Measurements from ENCODE around the gene CASZ1. TPM values are rescaled to one million over a fixed set of nuclear protein-coding genes. Genes with fewer than 3 reads are reported as not detected.

CASZ1 gene
- total and polyA plus RNA-seq, 3 donors from 2014 or later, result 9.4 to 12.3 (median 10.3) TPM

- TF ChIP-seq POLR2A (IDR thresholded peaks at IDR 0.05), result no peak
- TF ChIP-seq CTCF (IDR thresholded peaks at IDR 0.05), result no peak
- Histone ChIP-seq H3K27me3 (no peaks in the 10 kb centered on the region), H3K27ac (no peak overlapping the region), H3K4me3 (no peak overlapping the region), H3K4me1 (peaks cover 6% of the 10 kb centered on the region), H3K9me3 (no peaks in the 10 kb centered on the region), H3K36me3 (ENCODE audit: low read depth, missing control alignments) (no peaks in the 10 kb centered on the region)
- no peak for DNase-seq
- WGBS, 2 donors, result 71 to 83% methylated on average over 12 to 15 of the region's 15 CpGs
- intact Hi-C loops (cut with DNase I; ENCODE audit: low total_unique reads), result no loop called here
Observed at GRCh38 chr1:10814976-10815857, 18.8 kb upstream of the CASZ1 start.

- Histone ChIP-seq H3K9me3 (no peaks in the 10 kb centered on the region), H3K27me3 (no peaks in the 10 kb centered on the region), H3K4me1 (peaks cover 6% of the 10 kb centered on the region), H3K27ac (no peak overlapping the region), H3K36me3 (ENCODE audit: low read depth, missing control alignments) (no peaks in the 10 kb centered on the region), H3K4me3 (no peak overlapping the region)
- 94 to 96% methylated on average over 7 to 10 of the region's 10 CpGs for WGBS, 2 donors
- intact Hi-C loops (cut with DNase I; ENCODE audit: low total_unique reads), result no loop called here
- DNase-seq, result no peak
- no peak for TF ChIP-seq CTCF (IDR thresholded peaks at IDR 0.05)
- no peak for TF ChIP-seq POLR2A (IDR thresholded peaks at IDR 0.05)
Observed at GRCh38 chr1:10814312-10814711, 17.9 kb upstream of the CASZ1 start.

DNA sequence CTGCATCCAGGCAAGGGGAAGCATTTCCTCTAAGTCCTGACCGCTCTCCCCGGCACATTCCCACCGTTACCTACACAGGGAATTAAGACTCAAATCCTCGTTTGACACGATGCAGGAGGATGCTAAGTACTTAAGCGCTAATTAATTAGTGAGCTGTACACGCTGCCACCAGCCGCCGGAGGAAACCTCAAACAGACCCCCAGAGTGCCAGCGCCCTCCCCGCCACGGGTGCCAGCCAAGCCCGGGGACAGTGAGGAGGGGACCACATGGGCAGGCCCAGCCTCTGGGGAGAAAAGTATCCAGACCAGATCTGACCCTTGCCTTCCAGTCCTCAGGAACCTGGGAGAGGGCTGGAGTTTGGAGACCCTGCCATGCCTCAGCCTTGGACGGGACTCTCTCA lies 17.4 kb upstream of the CASZ1 start:
- intact Hi-C loops (cut with DNase I; ENCODE audit: low total_unique reads), result no loop called here
- WGBS, 2 donors, result 86 to 92% methylated on average over 11 to 14 of the region's 14 CpGs
- no peak for TF ChIP-seq CTCF (IDR thresholded peaks at IDR 0.05)
- TF ChIP-seq POLR2A (IDR thresholded peaks at IDR 0.05), result no peak
- no peak overlapping the region for H3K27ac ChIP-seq
- no peaks in the 10 kb centered on the region for H3K9me3 ChIP-seq
- DNase-seq, result no peak
- H3K4me1 ChIP-seq, result peaks cover 6% of the 10 kb centered on the region
- H3K27me3 ChIP-seq, result no peaks in the 10 kb centered on the region
- no peak overlapping the region for H3K4me3 ChIP-seq
- no peaks in the 10 kb centered on the region for H3K36me3 ChIP-seq (ENCODE audit: low read depth, missing control alignments)

GRCh38 chr1:10812387-10812915 lies 16.0 kb upstream of the CASZ1 start:
- 93 to 94% methylated on average over 11 of the region's 11 CpGs for WGBS, 2 donors
- no peaks in the 10 kb centered on the region for H3K36me3 ChIP-seq (ENCODE audit: low read depth, missing control alignments)

More at GRCh38 chr1:10812387-10812915, 16.0 kb upstream of the CASZ1 start:
- H3K4me1 ChIP-seq, result peaks cover 6% of the 10 kb centered on the region
- TF ChIP-seq CTCF (IDR thresholded peaks at IDR 0.05) (no peak), POLR2A (IDR thresholded peaks at IDR 0.05) (no peak)
- H3K9me3 ChIP-seq, result no peaks in the 10 kb centered on the region
- no peak overlapping the region for H3K4me3 ChIP-seq
- H3K27ac ChIP-seq, result no peak overlapping the region
- intact Hi-C loops (cut with DNase I; ENCODE audit: low total_unique reads), result no loop called here
- no peak for DNase-seq
- H3K27me3 ChIP-seq, result no peaks in the 10 kb centered on the region

Measured in testis (tissue), 3 donors.